Parathyroid adenoma (tissue), 2 donors: ENCODE measurements around the gene EXOSC2.

ENCODE experiments used
- H2AFZ ChIP-seq: fragments of 300-600 bp; sonication (generic); one replicate; pipeline ENCODE4 v1.7.0; 2017; ENCODE audit warnings: antibody characterized with exemption, mild to moderate bottlenecking
- H3K27ac ChIP-seq: fragments of 300-600 bp; sonication (generic); one replicate; pipeline ENCODE4 v1.7.0; 2017
- H3K27me3 ChIP-seq: fragments of 300-600 bp; sonication (generic); one replicate; pipeline ENCODE4 v1.7.0; 2017; ENCODE audit warnings: low read length; ENCODE audit not compliant: control insufficient read depth, insufficient read depth
- H3K36me3 ChIP-seq: fragments of 300-600 bp; sonication (generic); one replicate; pipeline ENCODE4 v1.7.0; 2017; ENCODE audit warnings: low read length; ENCODE audit not compliant: control insufficient read depth, insufficient read depth
- H3K4me1 ChIP-seq: fragments of 300-600 bp; sonication (generic); one replicate; pipeline ENCODE4 v1.7.0; 2017; ENCODE audit warnings: control low read depth
- H3K4me2 ChIP-seq: fragments of 300-600 bp; sonication (generic); one replicate; pipeline ENCODE4 v1.7.0; 2017; ENCODE audit warnings: low read length
- H3K4me3 ChIP-seq: fragments of 300-600 bp; sonication (generic); one replicate; pipeline ENCODE4 v1.7.0; 2017; ENCODE audit warnings: low read depth, low read length
- H3K79me2 ChIP-seq: fragments of 300-600 bp; sonication (generic); one replicate; pipeline ENCODE4 v1.7.0; 2017; ENCODE audit warnings: control low read depth
- H3K9ac ChIP-seq: fragments of 300-600 bp; sonication (generic); one replicate; pipeline ENCODE4 v1.7.0; 2017; ENCODE audit warnings: mild to moderate bottlenecking
- H3K9me3 ChIP-seq: fragments of 300-600 bp; sonication (generic); one replicate; pipeline ENCODE4 v1.7.0; 2017; ENCODE audit warnings: low read length; ENCODE audit not compliant: control insufficient read depth
- TF ChIP-seq, protein P1 (sequence below): fragments of 300-600 bp; sonication (generic); IDR thresholded peaks from one replicate; pipeline ENCODE4 v1.7.0; 2017; ENCODE audit warnings: antibody characterized with exemption, mild to moderate bottlenecking
- donor health status: primary hyperparathyroidism.

EXOSC2 gene

DNA sequence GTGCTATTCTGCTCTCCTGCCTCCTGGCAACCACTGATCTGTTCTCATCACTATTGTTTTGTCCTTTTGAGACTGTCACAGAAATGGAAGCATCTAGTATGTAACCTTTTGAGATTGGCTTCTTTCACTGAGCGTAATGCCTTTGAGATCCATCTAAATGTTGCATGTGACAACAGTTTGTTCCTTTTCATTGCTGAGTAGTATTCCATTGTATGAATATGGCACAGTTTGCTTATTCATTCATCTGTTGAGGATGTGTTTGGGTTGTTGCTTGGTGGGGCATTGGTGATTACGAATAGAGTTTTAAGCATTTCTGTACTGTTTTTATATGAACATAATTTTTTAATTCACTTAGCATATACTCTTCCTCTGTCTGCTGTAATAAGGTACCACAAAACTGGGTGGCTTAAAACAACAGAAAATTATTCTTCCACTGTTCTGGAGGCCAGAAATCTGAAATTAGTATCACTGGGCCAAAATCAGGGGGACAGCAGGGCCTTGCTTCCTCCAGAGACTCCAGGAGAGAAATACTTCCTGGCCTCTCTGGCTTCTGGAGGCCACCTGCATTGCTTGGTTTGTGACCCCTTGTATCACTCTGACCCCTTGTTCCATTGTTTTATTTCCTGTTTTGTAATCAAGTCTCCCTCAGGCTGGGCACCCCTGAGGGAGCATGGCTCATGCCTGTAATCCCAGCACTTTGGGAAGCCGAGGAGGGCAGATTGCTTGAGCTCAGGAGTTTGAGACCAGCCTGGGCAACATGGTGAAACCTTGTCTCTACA is 53.0 kb downstream of the EXOSC2 start:
- H3K9ac ChIP-seq = no peak overlapping the region
- TF ChIP-seq, protein P1, sequence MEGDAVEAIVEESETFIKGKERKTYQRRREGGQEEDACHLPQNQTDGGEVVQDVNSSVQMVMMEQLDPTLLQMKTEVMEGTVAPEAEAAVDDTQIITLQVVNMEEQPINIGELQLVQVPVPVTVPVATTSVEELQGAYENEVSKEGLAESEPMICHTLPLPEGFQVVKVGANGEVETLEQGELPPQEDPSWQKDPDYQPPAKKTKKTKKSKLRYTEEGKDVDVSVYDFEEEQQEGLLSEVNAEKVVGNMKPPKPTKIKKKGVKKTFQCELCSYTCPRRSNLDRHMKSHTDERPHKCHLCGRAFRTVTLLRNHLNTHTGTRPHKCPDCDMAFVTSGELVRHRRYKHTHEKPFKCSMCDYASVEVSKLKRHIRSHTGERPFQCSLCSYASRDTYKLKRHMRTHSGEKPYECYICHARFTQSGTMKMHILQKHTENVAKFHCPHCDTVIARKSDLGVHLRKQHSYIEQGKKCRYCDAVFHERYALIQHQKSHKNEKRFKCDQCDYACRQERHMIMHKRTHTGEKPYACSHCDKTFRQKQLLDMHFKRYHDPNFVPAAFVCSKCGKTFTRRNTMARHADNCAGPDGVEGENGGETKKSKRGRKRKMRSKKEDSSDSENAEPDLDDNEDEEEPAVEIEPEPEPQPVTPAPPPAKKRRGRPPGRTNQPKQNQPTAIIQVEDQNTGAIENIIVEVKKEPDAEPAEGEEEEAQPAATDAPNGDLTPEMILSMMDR = no peak
- no peaks in the 10 kb centered on the region for H3K4me1 ChIP-seq
- H2AFZ ChIP-seq = no peak overlapping the region
- H3K27me3 ChIP-seq = no peaks in the 10 kb centered on the region
- H3K79me2 ChIP-seq = peaks cover 30% of the 10 kb centered on the region
- no peak overlapping the region for H3K27ac ChIP-seq
- H3K9me3 ChIP-seq = no peaks in the 10 kb centered on the region
- no peak overlapping the region for H3K4me2 ChIP-seq
- no peak overlapping the region for H3K4me3 ChIP-seq
- no peaks in the 10 kb centered on the region for H3K36me3 ChIP-seq

DNA sequence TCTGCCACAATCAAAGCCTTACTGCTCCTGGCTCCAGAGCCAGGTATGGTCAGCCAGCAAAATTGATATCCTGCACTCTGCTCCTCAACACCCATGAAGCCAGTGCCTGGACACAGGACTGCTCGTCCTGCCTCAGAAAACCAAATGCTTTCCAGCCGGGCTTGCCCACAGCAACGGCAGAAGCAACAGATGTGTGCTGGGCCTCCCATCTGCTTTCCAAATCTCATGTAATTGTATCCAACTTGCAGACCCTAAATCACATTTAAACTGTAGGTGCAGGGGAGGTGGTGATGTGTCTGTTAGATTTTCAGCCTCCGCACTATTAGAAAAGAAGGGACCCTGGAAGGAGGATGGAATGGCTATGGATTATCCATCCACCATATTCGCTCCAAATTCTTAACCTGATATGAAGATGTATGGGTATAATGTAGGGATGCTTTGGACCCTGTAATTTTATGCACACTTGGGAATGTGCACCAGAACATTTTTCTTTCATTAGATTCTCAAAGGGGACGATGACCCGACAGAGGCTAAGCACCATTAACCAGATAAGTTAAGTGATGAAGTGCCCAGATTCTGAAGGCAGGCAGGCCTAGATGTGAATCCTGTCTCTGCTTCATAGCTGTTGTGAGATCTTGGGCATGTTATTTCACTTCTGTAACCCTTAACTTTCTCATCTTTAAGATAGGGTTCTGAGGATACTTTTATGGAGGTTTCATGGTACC is 58.2 kb downstream of the EXOSC2 start:
- Histone ChIP-seq H3K4me3 (no peak overlapping the region), H3K36me3 (no peaks in the 10 kb centered on the region), H3K79me2 (peaks cover 26% of the 10 kb centered on the region), H3K27me3 (no peaks in the 10 kb centered on the region), H3K4me1 (peaks cover 7% of the 10 kb centered on the region), H2AFZ (no peak overlapping the region), H3K9me3 (no peaks in the 10 kb centered on the region), H3K9ac (no peak overlapping the region), H3K4me2 (no peak overlapping the region), H3K27ac (no peak overlapping the region)
- TF ChIP-seq, protein P1 = no peak
